Measurements from ENCODE around the gene TF. TPM values are rescaled to one million over a fixed set of nuclear protein-coding genes. Genes with fewer than 3 reads are reported as not detected.

Gene TF
- total RNA-seq, 1 donor from 2014 or later, result 5.6 TPM

DNA sequence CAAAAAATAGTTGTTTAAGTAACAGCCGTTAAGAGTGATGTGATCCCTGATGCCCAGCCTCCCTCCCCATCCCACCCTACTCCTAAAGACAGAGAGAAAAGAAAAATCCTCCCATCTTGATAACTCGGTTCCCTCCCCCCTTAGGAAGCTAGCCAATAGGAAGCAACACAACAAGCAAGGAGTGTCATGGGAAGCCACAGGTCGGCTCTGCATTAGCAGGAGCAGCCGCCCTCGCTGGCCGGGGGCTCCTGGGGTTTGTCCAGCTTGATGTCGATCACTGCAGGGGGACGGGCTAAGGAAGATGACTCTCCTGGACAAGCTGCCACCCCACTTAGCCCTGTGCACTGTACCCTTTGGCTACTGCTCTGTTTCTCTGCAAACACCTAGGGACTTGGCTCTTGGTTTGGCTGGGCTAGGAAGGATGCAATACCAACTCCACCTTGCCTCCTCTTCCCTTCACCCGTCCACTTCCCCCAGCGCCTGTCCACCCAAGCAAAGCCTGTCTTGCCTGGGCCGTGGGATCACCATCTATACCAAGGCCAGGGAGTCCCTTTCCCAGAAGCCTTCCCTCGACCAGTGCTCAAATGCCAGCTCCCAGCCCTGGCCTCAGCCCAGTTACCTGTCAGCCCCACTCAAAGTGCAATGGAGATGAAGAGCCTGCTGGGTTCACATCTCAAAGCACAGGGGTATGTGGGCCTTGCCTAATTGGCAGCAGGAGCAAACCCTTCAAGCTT lies 82.5 kb downstream of the TF start:
- DNase-seq (peak; percentile 62), ATAC-seq (ENCODE audit: poor library complexity) (peak; percentile 84)
- intact Hi-C loops (cut with DNase I), result no loop called here

DNA sequence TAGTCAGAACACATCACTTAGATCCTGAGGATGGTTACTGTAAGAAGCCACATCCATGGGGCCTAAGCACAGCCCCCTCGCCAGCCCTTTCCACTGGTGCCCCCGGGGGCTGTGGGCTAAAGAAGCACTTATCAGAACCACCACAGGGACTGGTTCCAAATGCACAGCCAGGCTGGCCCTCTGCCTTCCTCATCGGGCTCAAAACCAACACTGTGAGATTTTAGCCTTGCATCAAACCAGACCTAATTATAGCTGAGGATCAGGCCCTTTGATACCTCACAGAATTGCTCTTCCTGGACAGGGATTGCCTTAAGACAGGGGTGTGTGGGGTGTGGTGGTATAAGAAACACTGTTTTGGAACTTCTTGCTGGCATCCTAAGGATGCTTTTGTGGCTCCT lies 83.1 kb downstream of the TF start:
- peak; percentile 82 for ATAC-seq (ENCODE audit: poor library complexity)
- DNase-seq, result no peak
- intact Hi-C loops (cut with DNase I), result no loop called here

DNA sequence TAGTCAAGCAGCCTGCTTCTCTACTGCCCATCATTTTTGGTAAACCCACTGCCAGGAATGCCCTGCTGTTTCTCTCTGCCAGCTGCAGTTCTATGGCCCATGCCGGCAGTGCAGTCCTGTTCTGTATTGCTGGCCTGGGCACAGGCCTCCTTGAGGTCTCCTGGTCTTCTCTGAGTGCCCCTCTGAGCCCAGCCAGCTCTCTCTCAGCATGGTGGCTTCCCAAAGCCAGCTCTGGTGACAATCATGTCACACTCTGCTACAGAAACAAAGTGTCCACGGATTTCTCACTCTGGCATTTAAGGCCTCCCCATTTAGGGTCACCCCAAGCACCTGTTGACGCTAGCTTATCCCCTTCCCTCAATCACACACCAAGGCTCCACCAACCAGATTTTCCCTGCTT lies 83.9 kb downstream of the TF start:
- DNase-seq, result no peak
- intact Hi-C loops (cut with DNase I), result no loop called here
- peak; percentile 64 for ATAC-seq (ENCODE audit: poor library complexity)

DNA sequence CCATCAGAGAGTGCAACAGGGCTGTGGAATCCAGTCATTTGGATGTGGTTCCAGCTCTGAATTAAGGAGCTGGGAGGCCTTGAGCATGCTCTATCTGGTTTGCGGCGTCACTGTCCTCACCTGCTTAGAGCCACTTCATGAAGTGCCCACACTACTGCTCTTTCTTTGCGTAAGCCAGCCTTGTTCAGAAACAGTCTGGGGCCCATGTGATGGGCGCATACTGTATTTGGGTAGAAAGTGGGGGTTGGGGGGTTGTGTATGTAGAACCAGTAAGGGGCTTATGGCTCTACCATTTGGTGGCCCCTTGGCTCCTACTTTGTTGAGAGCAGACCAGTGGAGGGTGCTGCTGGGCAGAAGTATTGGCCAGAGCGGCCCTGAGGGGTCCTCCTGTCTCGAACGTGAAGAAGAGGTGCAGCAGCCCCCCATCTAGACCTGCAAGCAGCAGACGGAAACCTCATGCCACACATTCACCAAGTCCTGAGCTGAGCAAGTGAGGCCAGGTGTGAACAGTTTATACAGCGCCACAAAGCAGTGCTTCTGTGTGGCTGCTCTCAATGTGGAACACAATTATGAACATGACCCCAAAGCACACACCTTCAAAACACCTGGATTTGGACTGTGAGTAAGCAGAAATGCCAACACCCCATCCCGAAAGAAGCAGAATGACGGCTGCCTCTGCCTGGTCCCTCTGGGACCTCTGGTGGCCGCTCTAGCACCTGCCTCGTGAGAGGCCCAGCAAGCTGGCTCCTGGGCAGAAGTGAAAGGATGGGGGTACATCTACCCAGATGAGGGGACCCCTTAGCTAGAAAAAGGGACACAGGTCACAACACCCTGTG lies 86.0 kb downstream of the TF start:
- DNase-seq, result no peak

DNA sequence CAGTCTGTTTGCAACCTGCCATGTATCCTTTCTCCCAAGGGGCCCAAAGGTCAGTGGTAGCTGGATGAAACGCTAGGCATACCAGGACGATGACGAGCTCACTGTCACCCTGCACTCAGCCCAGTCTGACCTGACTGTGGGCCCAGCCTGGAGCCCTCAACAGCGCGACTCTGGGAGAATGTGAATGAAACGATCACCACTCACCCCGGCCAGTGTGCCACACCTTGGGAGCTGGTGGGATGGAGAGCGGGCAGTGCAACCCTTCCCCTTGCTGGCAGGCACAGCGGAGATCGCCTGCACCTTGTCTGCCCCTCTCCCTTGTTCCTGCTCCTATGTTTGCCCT lies 86.6 kb downstream of the TF start:
- intact Hi-C loops (cut with DNase I), result no loop called here
- ATAC-seq (ENCODE audit: poor library complexity), result no peak
- DNase-seq, result no peak

More for the DNA sequence above, 86.0 kb downstream of the TF start:
- intact Hi-C loops (cut with DNase I), result no loop called here
- no peak for ATAC-seq (ENCODE audit: poor library complexity)

DNA sequence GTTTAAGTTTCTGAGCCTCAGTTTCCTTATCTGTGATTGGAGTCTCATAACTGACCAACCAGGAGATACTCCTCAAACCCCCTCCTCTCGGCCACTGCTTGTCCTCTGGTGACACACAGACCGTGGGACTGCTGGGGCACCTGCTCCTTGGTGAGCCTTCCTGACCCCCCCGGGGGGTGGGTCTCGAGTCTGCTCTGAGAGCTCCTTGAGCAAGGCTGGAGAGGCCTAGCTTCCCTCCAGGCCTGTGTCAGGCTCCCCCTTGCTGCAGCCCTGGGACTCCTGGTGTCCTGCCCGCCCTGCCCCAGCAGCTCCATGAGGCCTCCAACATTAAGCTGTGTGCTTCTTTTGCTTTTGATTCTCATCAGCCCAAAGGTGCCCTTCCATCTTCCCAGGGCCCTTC lies 87.1 kb downstream of the TF start:
- intact Hi-C loops (cut with DNase I), result no loop called here
- ATAC-seq (ENCODE audit: poor library complexity) (no peak), DNase-seq (no peak)

DNA sequence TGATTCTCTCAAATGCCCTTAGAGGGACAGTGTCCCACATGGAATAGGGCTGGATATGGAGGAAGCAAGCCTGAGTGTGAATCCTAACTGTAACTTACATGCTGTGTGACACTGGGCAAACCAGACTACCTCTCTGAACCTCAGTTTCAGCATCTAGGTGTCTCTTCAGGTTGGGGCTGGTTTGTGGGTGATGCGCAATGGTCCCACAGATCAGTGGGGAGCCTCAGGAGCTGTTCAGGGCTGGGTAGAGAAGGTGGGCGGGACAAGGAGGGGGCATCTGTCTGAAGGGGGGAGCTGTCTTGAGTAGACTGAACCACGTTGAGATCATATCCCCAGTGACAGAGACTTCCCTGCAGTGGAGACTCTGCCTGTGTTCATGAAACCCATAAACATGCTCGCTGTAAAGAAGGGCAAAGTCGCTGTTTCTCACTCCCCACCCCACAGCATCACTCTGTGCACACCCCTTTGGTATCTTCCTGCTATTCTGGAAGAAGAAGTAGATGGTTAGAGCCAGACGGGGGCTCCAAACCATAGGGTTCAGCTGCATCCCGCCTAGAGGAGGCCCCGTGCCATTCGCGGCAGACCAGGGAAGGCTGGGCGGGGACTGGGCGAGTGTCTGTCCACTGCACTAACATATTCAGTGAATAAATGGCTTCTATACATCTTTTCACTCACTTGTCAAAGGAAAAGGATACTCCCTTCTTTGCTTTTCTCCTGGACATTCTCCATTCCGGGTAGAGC lies 87.9 kb downstream of the TF start:
- no peak for DNase-seq
- intact Hi-C loops (cut with DNase I), result no loop called here

DNA sequence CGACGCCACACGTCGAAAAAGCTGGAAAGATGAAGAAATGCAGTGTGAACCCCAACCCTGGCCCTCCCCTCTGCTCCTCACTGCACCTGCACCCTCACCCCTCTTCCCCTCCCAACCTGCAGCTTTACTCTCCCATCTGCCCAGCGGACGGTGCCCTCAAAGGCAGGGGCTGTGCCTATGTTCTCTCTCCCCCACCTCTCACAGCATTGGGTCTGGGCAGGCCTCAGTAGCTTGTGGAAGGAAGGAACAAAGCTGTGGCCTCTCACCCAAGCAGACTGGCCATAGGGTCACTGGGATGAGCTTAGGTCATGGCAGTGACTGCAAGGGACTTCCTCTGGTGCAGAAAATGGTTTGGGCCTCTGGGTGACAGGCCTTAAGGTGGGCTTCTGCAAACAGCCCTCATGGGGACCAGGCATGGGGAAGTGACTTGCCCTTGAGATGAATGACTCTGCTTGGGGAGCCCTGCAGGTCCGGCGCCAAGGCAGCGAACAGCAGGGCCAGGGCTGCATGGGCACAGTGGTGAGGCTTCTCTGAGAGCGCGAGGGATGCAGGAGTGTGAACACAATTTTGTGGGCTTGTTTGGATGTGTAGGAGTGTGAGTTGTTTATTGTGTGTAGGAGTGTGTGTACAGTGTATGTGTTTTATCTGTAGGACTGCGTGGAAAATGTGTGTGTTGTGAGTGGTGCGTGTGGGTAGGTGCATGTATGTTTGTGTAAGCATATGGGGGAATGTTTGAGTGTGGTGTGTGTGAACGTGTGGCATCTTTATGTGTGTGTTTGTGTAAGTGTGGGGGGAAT lies 88.6 kb downstream of the TF start:
- DNase-seq (no peak), ATAC-seq (ENCODE audit: poor library complexity) (no peak)
- intact Hi-C loops (cut with DNase I), result no loop called here

More for the DNA sequence above, 87.9 kb downstream of the TF start:
- no peak for ATAC-seq (ENCODE audit: poor library complexity)

DNA sequence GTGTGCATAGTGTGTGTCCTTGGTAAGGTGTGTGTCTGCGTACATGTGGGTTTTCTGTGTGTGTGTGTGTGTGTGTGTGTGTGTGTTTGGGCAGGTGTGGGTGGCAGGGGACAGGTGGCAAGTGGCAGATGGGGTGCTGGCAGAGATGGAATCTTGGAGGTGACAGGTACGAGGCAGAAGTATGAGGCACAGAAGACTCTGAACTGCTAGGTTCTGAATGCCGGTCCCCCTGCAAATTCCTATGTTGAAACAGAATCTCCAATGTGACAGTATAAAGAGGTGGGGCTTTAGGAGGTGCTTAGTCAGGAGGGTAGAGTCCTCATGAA lies 89.2 kb downstream of the TF start:
- DNase-seq, result no peak
- ATAC-seq (ENCODE audit: poor library complexity), result no peak
- intact Hi-C loops (cut with DNase I), result no loop called here

DNA sequence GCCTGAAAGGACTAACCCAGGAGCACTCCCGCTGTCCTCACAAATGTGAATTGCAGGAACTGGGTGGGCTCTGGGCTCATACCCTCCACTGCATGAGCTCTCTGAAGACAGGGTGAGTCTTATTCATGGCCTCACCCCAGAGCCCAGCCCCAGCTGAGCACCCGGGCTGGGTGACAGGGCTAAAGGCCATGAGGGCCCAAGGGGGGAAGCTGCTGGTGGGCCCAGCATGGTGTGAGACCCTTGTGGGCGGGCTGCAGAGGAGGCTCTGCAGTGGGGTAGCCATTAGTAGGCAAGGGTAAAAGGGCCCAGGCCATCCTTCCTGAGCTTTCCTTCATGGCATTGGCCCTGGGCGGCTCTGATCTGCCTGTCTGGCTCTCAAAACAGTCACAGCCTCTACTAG lies 89.8 kb downstream of the TF start:
- intact Hi-C loops (cut with DNase I), result no loop called here
- DNase-seq (no peak), ATAC-seq (ENCODE audit: poor library complexity) (no peak)

DNA sequence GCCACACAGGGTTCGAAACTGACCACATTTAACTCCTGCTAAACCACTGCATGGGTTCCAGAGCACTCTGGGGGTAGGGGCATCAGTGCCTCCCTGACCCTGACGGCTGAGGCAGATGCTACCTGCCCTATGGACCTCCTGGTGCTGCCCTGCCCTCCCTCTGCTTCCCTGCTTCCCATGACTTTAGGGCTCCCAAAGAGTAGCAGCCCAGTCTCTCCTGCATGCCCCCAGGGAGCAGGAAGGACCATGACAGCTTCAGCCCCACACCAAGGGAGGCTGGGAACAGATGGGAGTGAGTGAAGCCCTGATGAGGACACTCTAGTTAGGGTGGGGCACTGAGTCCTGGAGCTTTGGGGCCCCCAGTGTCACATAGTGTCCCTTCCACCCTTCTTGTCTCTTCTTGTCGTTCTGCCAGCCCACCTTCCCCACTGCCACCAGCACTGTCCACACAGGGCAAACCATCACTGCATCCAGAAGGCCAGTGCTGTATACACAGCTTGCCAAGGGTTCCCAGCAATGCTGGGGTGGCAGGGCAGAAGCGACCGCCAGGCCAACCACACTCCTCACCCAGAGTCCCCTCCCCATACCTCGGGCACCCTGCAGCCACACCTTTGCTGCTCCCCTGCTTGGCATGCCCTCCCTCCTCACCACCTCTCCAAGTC lies 90.4 kb downstream of the TF start:
- intact Hi-C loops (cut with DNase I), result no loop called here
- ATAC-seq (ENCODE audit: poor library complexity), result no peak
- DNase-seq, result no peak

DNA sequence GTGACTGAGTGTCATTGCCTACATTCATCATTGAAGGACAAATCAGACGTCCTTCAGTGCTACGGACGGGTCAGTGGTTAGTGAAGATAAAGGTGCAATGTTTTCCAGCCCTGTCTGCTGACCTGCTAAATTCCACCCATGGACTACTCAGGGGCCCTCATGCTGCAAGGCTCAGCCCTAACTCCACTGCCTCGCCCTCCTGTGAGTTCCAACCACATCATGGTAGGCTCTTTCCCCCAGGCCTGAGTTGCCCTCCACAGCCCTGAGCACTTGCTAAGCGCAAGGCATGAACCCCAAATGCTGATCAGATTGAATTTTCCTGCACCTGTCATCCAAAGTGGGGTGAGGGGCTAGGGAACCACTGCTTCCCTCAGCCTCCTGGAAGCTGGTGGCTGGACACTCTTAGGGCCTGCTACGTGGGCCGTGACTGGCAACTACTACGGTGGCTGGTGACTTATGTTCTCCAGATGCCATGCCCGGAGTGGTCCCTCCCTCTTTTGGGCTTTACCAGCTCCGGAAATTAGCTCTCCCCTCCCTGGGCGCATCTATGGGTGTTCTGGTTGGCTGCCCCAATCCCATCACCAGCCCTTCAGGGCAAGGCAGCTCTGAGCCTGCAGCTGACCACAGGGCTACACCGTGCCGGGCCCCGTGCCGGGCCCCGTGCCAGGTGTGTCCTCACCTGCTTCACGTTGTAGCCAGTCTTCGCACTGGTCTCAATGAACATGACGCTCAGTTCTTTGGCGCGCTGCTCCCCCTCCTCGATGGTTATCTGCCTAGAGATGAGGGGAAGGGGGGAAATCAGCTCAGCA lies 91.5 kb downstream of the TF start:
- intact Hi-C loops (cut with DNase I), result no loop called here
- no peak for DNase-seq
- no peak for ATAC-seq (ENCODE audit: poor library complexity)

DNA sequence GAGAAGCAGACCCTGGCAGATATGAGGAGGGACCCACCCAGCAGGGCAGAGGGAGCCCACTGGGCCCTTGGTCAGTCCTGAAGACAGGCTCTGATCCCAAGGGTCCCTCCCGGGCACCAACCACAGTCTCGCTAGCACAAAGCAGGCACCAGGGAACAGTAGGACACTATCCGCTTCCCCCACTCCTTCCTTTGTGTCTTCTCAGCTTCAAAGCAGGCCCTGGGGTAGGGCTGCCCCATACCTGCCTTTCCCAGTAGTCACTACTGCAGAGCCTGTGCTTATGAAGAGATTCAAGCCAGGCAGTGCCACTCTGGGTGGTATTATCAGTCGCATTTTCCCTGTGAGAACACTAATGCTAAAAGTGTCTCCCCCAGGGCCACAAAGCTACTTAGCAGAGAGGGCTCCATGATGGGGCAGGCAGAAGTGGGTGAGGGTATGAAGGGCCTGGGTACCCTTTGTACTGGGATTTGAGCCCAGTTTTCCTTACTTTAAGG lies 92.2 kb downstream of the TF start:
- ATAC-seq (ENCODE audit: poor library complexity) (no peak), DNase-seq (no peak)
- intact Hi-C loops (cut with DNase I), result no loop called here

DNA sequence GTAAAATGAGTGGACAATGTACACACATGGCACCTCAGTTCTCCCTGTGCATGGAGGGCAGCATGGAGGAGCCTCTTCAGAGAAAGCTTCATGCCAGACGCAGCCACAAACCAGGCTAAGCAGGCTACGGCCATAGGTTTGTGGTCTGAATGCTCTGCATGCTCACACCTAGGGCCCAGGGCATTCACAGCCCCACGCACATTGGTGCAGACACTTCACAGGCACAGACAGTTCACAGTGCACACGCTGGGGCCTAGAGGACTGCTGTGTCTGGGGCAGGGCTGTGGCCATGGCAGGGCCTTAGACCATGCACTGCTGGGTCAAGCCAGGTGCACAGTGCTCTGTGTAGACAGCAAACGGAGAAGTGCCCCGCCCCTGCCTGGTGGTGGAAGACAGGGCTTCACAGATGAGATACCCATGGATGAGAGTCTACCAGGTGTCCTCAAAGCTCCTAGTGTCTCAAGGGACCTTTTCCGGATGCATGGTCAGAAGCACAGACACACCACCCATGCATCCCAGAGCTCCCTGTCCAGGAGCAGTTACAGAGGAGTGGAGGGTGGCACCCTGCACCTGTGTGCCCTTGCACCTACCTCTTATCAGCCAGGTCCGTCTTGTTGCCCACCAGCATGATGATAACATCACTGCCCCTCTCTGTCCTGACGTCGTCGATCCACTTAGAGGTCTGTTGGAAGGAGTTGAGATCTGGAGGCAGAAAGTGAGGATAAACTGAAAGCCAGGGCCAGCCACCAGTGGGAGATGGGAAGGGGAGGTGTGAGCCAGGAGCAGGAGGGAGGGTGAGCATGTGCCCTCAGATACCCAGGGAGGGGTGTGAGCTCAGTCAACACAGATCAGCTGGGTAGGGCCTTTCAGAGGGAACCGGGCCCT lies 93.0 kb downstream of the TF start:
- DNase-seq (no peak), ATAC-seq (ENCODE audit: poor library complexity) (no peak)
- intact Hi-C loops (cut with DNase I), result no loop called here

DNA sequence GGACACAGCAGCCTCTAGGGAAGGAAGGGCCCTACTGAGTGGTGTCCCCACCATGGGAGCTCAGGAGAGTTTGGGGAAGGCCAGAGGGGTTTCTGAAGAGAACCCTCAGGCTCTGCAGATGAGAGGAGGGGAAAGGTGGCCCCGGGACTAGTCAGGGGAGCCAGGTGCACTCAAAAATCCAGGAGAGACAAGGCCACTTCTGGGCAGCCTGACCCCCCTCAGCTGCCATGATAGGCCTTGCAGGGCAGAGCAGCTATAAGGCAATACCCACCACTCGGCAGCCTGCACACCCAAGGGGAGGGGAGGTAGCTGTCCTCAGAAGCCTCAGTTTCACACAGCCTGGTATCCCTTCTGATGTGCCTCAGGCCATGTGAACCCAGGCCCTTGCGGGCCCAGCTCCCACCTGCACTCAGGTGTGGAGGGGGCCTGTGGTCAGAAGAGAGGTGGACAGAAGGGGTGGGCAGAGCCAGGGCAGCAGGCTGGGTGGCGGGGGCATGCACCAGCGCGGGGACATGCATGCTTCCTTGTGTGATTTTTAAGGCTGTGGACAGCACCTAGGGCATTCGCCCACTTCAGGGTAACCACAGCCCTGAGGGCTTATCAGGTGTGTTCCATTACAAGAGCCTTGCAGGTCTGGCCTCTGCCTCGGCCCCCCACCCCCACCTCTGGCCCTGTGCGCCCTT lies 94.0 kb downstream of the TF start:
- ATAC-seq (ENCODE audit: poor library complexity) (no peak), DNase-seq (no peak)
- intact Hi-C loops (cut with DNase I), result no loop called here

DNA sequence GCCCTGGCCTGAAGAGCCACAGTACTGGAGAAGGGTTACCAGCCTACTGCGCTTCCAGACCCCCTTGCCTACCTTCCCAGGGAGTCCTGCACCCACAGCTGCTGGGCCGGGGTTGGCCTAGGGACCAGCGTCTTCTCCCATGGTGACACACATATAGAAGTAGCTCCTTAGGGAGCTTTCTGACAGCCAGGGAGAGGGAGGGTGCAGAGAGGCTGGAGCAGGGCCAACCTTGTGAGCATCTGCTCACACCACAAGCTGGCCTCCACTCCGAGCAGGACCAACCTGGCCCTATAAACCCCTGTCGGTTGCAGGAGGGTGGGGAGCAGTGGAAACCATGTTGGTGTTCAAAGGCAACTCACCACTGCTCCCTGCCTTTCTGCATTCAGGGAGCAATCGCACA lies 94.6 kb downstream of the TF start:
- intact Hi-C loops (cut with DNase I), result no loop called here
- ATAC-seq (ENCODE audit: poor library complexity), result no peak

More for the DNA sequence above, 94.6 kb downstream of the TF start:
- no peak for DNase-seq

Data from Right ventricle myocardium superior (tissue), 1 donor.